ENCODE results near the gene DNER.
"Not testable (repeated sequence)": the region's sequence is repeated elsewhere in the genome, so short reads cannot be mapped to it uniquely, and the experiment has no call there.

Gene DNER

GRCh38 chr2:229514273-229514895, 200.0 kb downstream of the DNER start:
- Histone ChIP-seq H3K9ac (ENCODE audit: low read length) (no peak overlapping the region), H3K36me3 (ENCODE audit: control insufficient read depth, low read depth, low read length) (no peaks in the 10 kb centered on the region), H3K27me3 (ENCODE audit: control insufficient read depth, insufficient read depth, low read length) (no peaks in the 10 kb centered on the region), H3K9me3 (ENCODE audit: control insufficient read depth, low read depth, low read length) (no peaks in the 10 kb centered on the region), H3K27ac (ENCODE audit: low read length) (no peak overlapping the region), H3K4me3 (ENCODE audit: low read length) (no peak overlapping the region), H3K4me1 (ENCODE audit: control insufficient read depth, low read depth, low read length) (peaks cover under 1% of the 10 kb centered on the region)

GRCh38 chr2:229511524-229511923, 202.8 kb downstream of the DNER start:
- Histone ChIP-seq H3K4me3 (ENCODE audit: low read length) (no peak overlapping the region), H3K36me3 (ENCODE audit: control insufficient read depth, low read depth, low read length) (no peaks in the 10 kb centered on the region), H3K27ac (ENCODE audit: low read length) (no peak overlapping the region), H3K27me3 (ENCODE audit: control insufficient read depth, insufficient read depth, low read length) (no peaks in the 10 kb centered on the region), H3K9me3 (ENCODE audit: control insufficient read depth, low read depth, low read length) (no peaks in the 10 kb centered on the region), H3K9ac (ENCODE audit: low read length) (no peak overlapping the region), H3K4me1 (ENCODE audit: control insufficient read depth, low read depth, low read length) (no peaks in the 10 kb centered on the region)

GRCh38 chr2:229506699-229507098, 207.7 kb downstream of the DNER start:
- H3K9ac ChIP-seq (ENCODE audit: low read length); H3K27ac ChIP-seq (ENCODE audit: low read length); H3K4me1 ChIP-seq (ENCODE audit: control insufficient read depth, low read depth, low read length); H3K27me3 ChIP-seq (ENCODE audit: control insufficient read depth, insufficient read depth, low read length); H3K9me3 ChIP-seq (ENCODE audit: control insufficient read depth, low read depth, low read length); H3K36me3 ChIP-seq (ENCODE audit: control insufficient read depth, low read depth, low read length); H3K4me3 ChIP-seq (ENCODE audit: low read length): not testable (repeated sequence)

- Histone ChIP-seq H3K27me3 (ENCODE audit: control insufficient read depth, insufficient read depth, low read length) (no peaks in the 10 kb centered on the region), H3K4me3 (ENCODE audit: low read length) (no peak overlapping the region), H3K9me3 (ENCODE audit: control insufficient read depth, low read depth, low read length) (peaks cover 4% of the 10 kb centered on the region), H3K9ac (ENCODE audit: low read length) (no peak overlapping the region), H3K36me3 (ENCODE audit: control insufficient read depth, low read depth, low read length) (no peaks in the 10 kb centered on the region), H3K27ac (ENCODE audit: low read length) (no peak overlapping the region), H3K4me1 (ENCODE audit: control insufficient read depth, low read depth, low read length) (peaks cover 4% of the 10 kb centered on the region)
Observed at GRCh38 chr2:229501051-229501794, 213.1 kb downstream of the DNER start.

- no peaks in the 10 kb centered on the region for H3K9me3 ChIP-seq (ENCODE audit: control insufficient read depth, low read depth, low read length)
- peaks cover 2% of the 10 kb centered on the region for H3K4me1 ChIP-seq (ENCODE audit: control insufficient read depth, low read depth, low read length)
- no peaks in the 10 kb centered on the region for H3K36me3 ChIP-seq (ENCODE audit: control insufficient read depth, low read depth, low read length)
- no peaks in the 10 kb centered on the region for H3K27me3 ChIP-seq (ENCODE audit: control insufficient read depth, insufficient read depth, low read length)
- H3K27ac ChIP-seq (ENCODE audit: low read length) = no peak overlapping the region
- H3K4me3 ChIP-seq (ENCODE audit: low read length) = no peak overlapping the region
- no peak overlapping the region for H3K9ac ChIP-seq (ENCODE audit: low read length)
Observed at GRCh38 chr2:229492034-229492433, 222.3 kb downstream of the DNER start.

- no peaks in the 10 kb centered on the region for H3K36me3 ChIP-seq (ENCODE audit: control insufficient read depth, low read depth, low read length)
- H3K9me3 ChIP-seq (ENCODE audit: control insufficient read depth, low read depth, low read length) = no peaks in the 10 kb centered on the region
- peaks cover 15% of the 10 kb centered on the region for H3K4me1 ChIP-seq (ENCODE audit: control insufficient read depth, low read depth, low read length)
- no peak overlapping the region for H3K9ac ChIP-seq (ENCODE audit: low read length)
- H3K27ac ChIP-seq (ENCODE audit: low read length) = no peak overlapping the region
- no peak overlapping the region for H3K4me3 ChIP-seq (ENCODE audit: low read length)
- H3K27me3 ChIP-seq (ENCODE audit: control insufficient read depth, insufficient read depth, low read length) = no peaks in the 10 kb centered on the region
Observed at GRCh38 chr2:229490167-229490566, 224.2 kb downstream of the DNER start.

- Histone ChIP-seq H3K9ac (ENCODE audit: low read length) (no peak overlapping the region), H3K4me3 (ENCODE audit: low read length) (no peak overlapping the region), H3K36me3 (ENCODE audit: control insufficient read depth, low read depth, low read length) (no peaks in the 10 kb centered on the region), H3K27me3 (ENCODE audit: control insufficient read depth, insufficient read depth, low read length) (no peaks in the 10 kb centered on the region), H3K9me3 (ENCODE audit: control insufficient read depth, low read depth, low read length) (no peaks in the 10 kb centered on the region), H3K27ac (ENCODE audit: low read length) (no peak overlapping the region), H3K4me1 (ENCODE audit: control insufficient read depth, low read depth, low read length) (peaks cover 15% of the 10 kb centered on the region)
Observed at GRCh38 chr2:229489016-229489415, 225.3 kb downstream of the DNER start.

- no peak overlapping the region for H3K9ac ChIP-seq (ENCODE audit: low read length)
- H3K36me3 ChIP-seq (ENCODE audit: control insufficient read depth, low read depth, low read length) = no peaks in the 10 kb centered on the region
- no peaks in the 10 kb centered on the region for H3K9me3 ChIP-seq (ENCODE audit: control insufficient read depth, low read depth, low read length)
- no peaks in the 10 kb centered on the region for H3K27me3 ChIP-seq (ENCODE audit: control insufficient read depth, insufficient read depth, low read length)
- H3K4me3 ChIP-seq (ENCODE audit: low read length) = no peak overlapping the region
- H3K27ac ChIP-seq (ENCODE audit: low read length) = no peak overlapping the region
- H3K4me1 ChIP-seq (ENCODE audit: control insufficient read depth, low read depth, low read length) = peaks cover 15% of the 10 kb centered on the region
Observed at GRCh38 chr2:229488232-229488631, 226.1 kb downstream of the DNER start.

- Histone ChIP-seq H3K9me3 (ENCODE audit: control insufficient read depth, low read depth, low read length) (no peaks in the 10 kb centered on the region), H3K27ac (ENCODE audit: low read length) (no peak overlapping the region)
Observed at GRCh38 chr2:229486673-229487072, 227.7 kb downstream of the DNER start.

GRCh38 chr2:229485857-229486256, 228.5 kb downstream of the DNER start:
- H3K4me3 ChIP-seq (ENCODE audit: low read length) = no peak overlapping the region
- no peaks in the 10 kb centered on the region for H3K36me3 ChIP-seq (ENCODE audit: control insufficient read depth, low read depth, low read length)
- no peak overlapping the region for H3K27ac ChIP-seq (ENCODE audit: low read length)
- H3K9me3 ChIP-seq (ENCODE audit: control insufficient read depth, low read depth, low read length) = no peaks in the 10 kb centered on the region
- no peaks in the 10 kb centered on the region for H3K27me3 ChIP-seq (ENCODE audit: control insufficient read depth, insufficient read depth, low read length)
- peaks cover 15% of the 10 kb centered on the region for H3K4me1 ChIP-seq (ENCODE audit: control insufficient read depth, low read depth, low read length)
- H3K9ac ChIP-seq (ENCODE audit: low read length) = no peak overlapping the region

More at GRCh38 chr2:229486673-229487072, 227.7 kb downstream of the DNER start:
- Histone ChIP-seq H3K9ac (ENCODE audit: low read length) (no peak overlapping the region), H3K4me3 (ENCODE audit: low read length) (peak overlapping the region; percentile 18), H3K27me3 (ENCODE audit: control insufficient read depth, insufficient read depth, low read length) (no peaks in the 10 kb centered on the region), H3K36me3 (ENCODE audit: control insufficient read depth, low read depth, low read length) (no peaks in the 10 kb centered on the region), H3K4me1 (ENCODE audit: control insufficient read depth, low read depth, low read length) (peaks cover 15% of the 10 kb centered on the region)

GRCh38 chr2:229477269-229477755, 237.0 kb downstream of the DNER start:
- Histone ChIP-seq H3K4me1 (ENCODE audit: control insufficient read depth, low read depth, low read length) (peaks cover 9% of the 10 kb centered on the region), H3K36me3 (ENCODE audit: control insufficient read depth, low read depth, low read length) (no peaks in the 10 kb centered on the region), H3K9ac (ENCODE audit: low read length) (no peak overlapping the region), H3K4me3 (ENCODE audit: low read length) (no peak overlapping the region), H3K27ac (ENCODE audit: low read length) (no peak overlapping the region), H3K27me3 (ENCODE audit: control insufficient read depth, insufficient read depth, low read length) (no peaks in the 10 kb centered on the region), H3K9me3 (ENCODE audit: control insufficient read depth, low read depth, low read length) (no peaks in the 10 kb centered on the region)

GRCh38 chr2:229475778-229476177, 238.6 kb downstream of the DNER start:
- H3K9ac ChIP-seq (ENCODE audit: low read length) = no peak overlapping the region
- no peak overlapping the region for H3K4me3 ChIP-seq (ENCODE audit: low read length)
- H3K27ac ChIP-seq (ENCODE audit: low read length) = no peak overlapping the region
- no peaks in the 10 kb centered on the region for H3K27me3 ChIP-seq (ENCODE audit: control insufficient read depth, insufficient read depth, low read length)
- H3K9me3 ChIP-seq (ENCODE audit: control insufficient read depth, low read depth, low read length) = no peaks in the 10 kb centered on the region
- H3K36me3 ChIP-seq (ENCODE audit: control insufficient read depth, low read depth, low read length) = no peaks in the 10 kb centered on the region
- H3K4me1 ChIP-seq (ENCODE audit: control insufficient read depth, low read depth, low read length) = peaks cover 9% of the 10 kb centered on the region

All from iPS-18a (cell line).